ENCODE data around the gene TMEM255B. TPM values are rescaled to one million over a fixed set of nuclear protein-coding genes. Genes with fewer than 3 reads are reported as not detected.

The TMEM255B gene
- total RNA-seq, 1 experiment from 2014 or later: 26.3 TPM

DNA sequence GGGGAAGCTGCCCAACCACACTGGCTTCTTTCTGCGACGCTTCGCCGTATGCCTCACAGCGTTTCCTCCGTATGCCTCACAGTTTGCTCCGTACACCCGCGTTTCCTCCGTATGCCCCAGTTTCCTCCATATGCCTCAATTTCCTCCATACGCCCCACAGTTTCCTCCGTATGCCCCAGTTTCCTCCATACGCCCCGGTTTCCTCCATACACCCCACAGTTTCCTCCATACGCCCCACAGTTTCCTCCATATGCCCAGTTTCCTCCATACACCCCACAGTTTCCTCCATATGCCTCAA is 82.3 kb downstream of the TMEM255B start:
- H3K4me1 ChIP-seq (ENCODE audit: control insufficient read depth, insufficient read depth, low read length): peaks cover 31% of the 10 kb centered on the region
- no peak overlapping the region for H3K27ac ChIP-seq (ENCODE audit: low read length)
- DNase-seq (ENCODE audit: low read depth, low spot score): no peak
- in situ Hi-C loops (cut with HindIII; ENCODE audit: low pct_unique_long_range_greater_than_20kb, low sequenced_read_pairs): no loop called here
- intact Hi-C loops (cut with micrococcal nuclease; ENCODE audit: unreplicated experiment): no loop called here
- ChIA-PET POLR2A (no interaction called here), CTCF (no interaction called here)
- no peak for ATAC-seq
- H3K4me3 ChIP-seq (ENCODE audit: low read depth in 2 of 2, low read length in 2 of 2): no peak overlapping the region
- H3K9me3 ChIP-seq (ENCODE audit: control insufficient read depth, insufficient read depth, low read depth, low read length): no peaks in the 10 kb centered on the region
- TF ChIP-seq TCF7L2 (IDR thresholded peaks at IDR 0.05; ENCODE audit: low read depth, low read length): no peak
- TF ChIP-seq, protein P1, sequence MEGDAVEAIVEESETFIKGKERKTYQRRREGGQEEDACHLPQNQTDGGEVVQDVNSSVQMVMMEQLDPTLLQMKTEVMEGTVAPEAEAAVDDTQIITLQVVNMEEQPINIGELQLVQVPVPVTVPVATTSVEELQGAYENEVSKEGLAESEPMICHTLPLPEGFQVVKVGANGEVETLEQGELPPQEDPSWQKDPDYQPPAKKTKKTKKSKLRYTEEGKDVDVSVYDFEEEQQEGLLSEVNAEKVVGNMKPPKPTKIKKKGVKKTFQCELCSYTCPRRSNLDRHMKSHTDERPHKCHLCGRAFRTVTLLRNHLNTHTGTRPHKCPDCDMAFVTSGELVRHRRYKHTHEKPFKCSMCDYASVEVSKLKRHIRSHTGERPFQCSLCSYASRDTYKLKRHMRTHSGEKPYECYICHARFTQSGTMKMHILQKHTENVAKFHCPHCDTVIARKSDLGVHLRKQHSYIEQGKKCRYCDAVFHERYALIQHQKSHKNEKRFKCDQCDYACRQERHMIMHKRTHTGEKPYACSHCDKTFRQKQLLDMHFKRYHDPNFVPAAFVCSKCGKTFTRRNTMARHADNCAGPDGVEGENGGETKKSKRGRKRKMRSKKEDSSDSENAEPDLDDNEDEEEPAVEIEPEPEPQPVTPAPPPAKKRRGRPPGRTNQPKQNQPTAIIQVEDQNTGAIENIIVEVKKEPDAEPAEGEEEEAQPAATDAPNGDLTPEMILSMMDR (IDR thresholded peaks at IDR 0.05): no peak
- TF ChIP-seq, protein P2, sequence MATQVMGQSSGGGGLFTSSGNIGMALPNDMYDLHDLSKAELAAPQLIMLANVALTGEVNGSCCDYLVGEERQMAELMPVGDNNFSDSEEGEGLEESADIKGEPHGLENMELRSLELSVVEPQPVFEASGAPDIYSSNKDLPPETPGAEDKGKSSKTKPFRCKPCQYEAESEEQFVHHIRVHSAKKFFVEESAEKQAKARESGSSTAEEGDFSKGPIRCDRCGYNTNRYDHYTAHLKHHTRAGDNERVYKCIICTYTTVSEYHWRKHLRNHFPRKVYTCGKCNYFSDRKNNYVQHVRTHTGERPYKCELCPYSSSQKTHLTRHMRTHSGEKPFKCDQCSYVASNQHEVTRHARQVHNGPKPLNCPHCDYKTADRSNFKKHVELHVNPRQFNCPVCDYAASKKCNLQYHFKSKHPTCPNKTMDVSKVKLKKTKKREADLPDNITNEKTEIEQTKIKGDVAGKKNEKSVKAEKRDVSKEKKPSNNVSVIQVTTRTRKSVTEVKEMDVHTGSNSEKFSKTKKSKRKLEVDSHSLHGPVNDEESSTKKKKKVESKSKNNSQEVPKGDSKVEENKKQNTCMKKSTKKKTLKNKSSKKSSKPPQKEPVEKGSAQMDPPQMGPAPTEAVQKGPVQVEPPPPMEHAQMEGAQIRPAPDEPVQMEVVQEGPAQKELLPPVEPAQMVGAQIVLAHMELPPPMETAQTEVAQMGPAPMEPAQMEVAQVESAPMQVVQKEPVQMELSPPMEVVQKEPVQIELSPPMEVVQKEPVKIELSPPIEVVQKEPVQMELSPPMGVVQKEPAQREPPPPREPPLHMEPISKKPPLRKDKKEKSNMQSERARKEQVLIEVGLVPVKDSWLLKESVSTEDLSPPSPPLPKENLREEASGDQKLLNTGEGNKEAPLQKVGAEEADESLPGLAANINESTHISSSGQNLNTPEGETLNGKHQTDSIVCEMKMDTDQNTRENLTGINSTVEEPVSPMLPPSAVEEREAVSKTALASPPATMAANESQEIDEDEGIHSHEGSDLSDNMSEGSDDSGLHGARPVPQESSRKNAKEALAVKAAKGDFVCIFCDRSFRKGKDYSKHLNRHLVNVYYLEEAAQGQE (IDR thresholded peaks at IDR 0.05; ENCODE audit: insufficient read depth in 1 of 2, low read depth in 2 of 2, low read length in 1 of 2): no peak
- TF ChIP-seq SIN3A (IDR thresholded peaks at IDR 0.05; ENCODE audit: borderline replicate concordance, insufficient read depth, low read depth, low read length): no peak
- no peak for TF ChIP-seq POLR2AphosphoS5 (IDR thresholded peaks at IDR 0.05; ENCODE audit: low read depth, low read length)
- no TSS peak for BruUV-seq (replicated peaks)
- no peaks in the 10 kb centered on the region for H3K36me3 ChIP-seq (ENCODE audit: control insufficient read depth, insufficient read depth, low read length)
- H3K27me3 ChIP-seq (ENCODE audit: control insufficient read depth, insufficient read depth, low read length): no peaks in the 10 kb centered on the region

DNA sequence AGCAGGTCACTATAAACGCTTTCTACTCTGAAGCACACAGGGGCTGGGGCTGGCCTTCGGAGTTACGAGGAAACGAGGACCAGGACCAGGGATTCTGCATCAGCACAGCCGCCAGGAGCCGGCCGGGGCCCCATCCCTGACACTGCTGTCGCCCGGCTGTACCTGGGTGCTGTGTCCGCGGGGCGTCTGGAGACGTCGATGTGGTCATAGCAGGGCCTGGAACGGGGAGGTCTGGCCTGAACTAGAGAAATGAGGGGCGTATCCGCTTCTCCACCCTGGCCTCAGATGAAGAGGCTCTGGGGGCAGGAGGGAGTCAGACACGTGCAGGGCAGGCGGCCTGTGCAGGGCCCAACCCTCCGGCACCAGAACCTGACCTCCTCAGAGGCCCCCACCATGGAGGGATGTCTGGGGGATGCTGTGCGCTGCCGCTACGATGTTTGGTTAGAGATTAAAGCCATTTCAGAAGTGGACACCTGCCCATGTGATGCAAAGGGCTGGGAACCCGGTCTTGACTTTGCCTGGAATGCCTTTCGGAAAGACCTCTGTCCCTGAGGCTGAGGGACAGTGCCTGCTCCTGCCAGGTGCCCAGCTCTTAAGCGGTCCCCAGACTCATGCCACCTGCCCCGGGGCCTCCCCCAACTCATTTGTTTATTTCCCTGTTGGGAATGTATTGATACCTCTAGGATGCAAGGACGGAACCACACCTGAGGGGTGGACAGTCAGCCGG is 83.5 kb downstream of the TMEM255B start:
- DNase-seq (ENCODE audit: low read depth, low spot score) (no peak), ATAC-seq (no peak)
- Histone ChIP-seq H3K4me1 (ENCODE audit: control insufficient read depth, insufficient read depth, low read length) (peaks cover 24% of the 10 kb centered on the region), H3K27me3 (ENCODE audit: control insufficient read depth, insufficient read depth, low read length) (no peaks in the 10 kb centered on the region), H3K4me3 (ENCODE audit: low read depth in 2 of 2, low read length in 2 of 2) (no peak overlapping the region), H3K27ac (ENCODE audit: low read length) (no peak overlapping the region), H3K9me3 (ENCODE audit: control insufficient read depth, insufficient read depth, low read depth, low read length) (no peaks in the 10 kb centered on the region), H3K36me3 (ENCODE audit: control insufficient read depth, insufficient read depth, low read length) (no peaks in the 10 kb centered on the region)
- TF ChIP-seq, protein P1 (IDR thresholded peaks at IDR 0.05): no peak
- TF ChIP-seq SIN3A (IDR thresholded peaks at IDR 0.05; ENCODE audit: borderline replicate concordance, insufficient read depth, low read depth, low read length) (no peak), TCF7L2 (IDR thresholded peaks at IDR 0.05; ENCODE audit: low read depth, low read length) (no peak), POLR2AphosphoS5 (IDR thresholded peaks at IDR 0.05; ENCODE audit: low read depth, low read length) (no peak)
- TF ChIP-seq, protein P2 (IDR thresholded peaks at IDR 0.05; ENCODE audit: insufficient read depth in 1 of 2, low read depth in 2 of 2, low read length in 1 of 2): no peak
- intact Hi-C loops (cut with micrococcal nuclease; ENCODE audit: unreplicated experiment) (no loop called here), in situ Hi-C loops (cut with HindIII; ENCODE audit: low pct_unique_long_range_greater_than_20kb, low sequenced_read_pairs) (no loop called here)
- BruUV-seq (replicated peaks): no TSS peak
- ChIA-PET POLR2A (interaction anchor here (0.5 to 0.6 kb wide), 2 partner anchors 157 to 206 kb away, joined by 4 to 14 read pairs; no protein-coding TSS in a partner anchor), CTCF (no interaction called here)

Measured in Panc1 (cell line).